ENCODE data around the gene C11orf52.

C11orf52 gene

DNA sequence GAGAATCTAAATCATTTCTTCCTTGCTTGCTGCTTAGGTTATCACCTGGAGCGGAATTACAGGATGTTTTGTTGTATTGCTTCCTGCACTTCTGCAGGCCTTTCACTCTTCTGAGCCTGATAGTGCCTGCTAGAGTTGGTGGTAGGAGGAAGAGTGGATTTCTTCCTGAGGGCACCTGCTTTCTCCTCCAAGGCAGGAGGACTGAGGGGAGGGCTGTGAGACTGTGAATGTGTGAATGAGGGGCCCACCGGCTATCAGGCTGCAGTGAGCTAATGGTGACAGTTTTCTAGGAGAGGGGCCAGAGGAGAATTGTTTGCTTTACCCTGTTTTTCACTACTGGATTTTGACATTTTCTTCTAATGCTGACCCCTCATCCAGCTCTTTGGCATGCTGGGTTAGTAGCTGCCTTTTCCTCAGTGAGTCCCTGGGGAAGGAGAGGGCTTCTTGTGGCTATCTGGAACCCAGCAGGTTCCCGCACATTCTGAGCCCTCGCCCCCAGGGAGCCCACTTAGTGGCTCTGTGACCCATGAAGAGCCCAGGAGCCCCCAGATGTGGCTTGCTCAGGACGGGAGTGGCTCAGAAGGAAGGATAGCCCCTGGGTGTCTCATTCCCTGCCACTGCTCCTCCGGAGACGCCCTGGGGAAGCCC is 57.5 kb downstream of the C11orf52 start:
- no peak for DNase-seq (ENCODE audit: low spot score)
